Activated CD8-positive, alpha-beta memory T cell treated with anti-CD3 and anti-CD28 coated beads, Interleukin-2, amount 50 U/mL, for 1 hour (primary cell): ENCODE measurements around the gene PLCB3.
"Not testable (repeated sequence)": the region's sequence is repeated elsewhere in the genome, so short reads cannot be mapped to it uniquely, and the experiment has no call there.

ENCODE experiments used
- DNase-seq: peaks from one replicate; pipeline ENCODE4 v3.0.0-alpha.2; 2020; ENCODE audit errors: extremely low read depth

The PLCB3 gene

DNA sequence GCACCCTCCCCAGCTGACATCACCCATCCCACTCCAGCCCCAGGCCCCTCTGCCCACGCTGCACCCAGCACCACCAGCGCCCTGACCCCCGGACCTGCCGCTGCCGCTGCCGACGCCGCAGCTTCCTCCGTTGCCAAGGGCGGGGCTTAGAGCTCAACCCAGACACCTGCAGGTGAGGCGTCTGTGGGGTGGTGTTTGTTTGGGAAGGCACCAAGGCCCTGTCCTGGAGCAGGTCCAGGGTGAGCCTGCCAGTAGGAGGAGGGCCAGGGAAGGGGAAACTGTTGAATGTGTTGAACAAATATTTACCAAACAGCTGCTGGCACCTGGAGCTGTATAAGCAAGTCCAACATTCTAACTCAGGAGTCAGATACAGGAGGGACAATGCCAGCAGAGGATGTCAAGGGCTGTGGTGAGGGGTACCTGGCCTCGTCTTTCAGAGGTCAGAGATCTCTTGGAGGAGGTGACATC is 13.8 kb upstream of the PLCB3 start:
- DNase-seq = no peak

DNA sequence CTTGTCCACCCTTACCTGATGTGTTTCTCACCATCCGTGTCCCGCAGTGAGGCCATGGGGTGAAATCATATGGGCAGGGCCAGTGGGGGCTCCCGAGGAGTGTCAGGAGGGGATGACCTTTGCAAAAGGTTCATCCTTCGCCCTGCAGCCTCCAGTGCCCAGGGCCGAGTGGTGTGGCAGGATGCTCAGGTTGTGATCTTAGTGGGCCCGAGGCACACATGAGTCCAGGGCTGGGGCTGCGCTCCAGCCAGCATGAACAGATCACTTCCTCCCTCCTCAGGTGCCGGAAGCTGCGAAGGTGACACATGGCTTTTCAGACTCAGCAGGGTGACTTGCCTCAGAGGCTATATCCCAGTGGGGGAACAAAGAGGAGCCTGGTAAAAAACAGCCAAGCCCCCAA is 13.3 kb upstream of the PLCB3 start:
- no peak for DNase-seq

GRCh38 chr11:64238999-64239398 is 12.3 kb upstream of the PLCB3 start:
- DNase-seq = no peak

- no peak for DNase-seq
Observed at GRCh38 chr11:64239662-64240434, 11.5 kb upstream of the PLCB3 start.

DNA sequence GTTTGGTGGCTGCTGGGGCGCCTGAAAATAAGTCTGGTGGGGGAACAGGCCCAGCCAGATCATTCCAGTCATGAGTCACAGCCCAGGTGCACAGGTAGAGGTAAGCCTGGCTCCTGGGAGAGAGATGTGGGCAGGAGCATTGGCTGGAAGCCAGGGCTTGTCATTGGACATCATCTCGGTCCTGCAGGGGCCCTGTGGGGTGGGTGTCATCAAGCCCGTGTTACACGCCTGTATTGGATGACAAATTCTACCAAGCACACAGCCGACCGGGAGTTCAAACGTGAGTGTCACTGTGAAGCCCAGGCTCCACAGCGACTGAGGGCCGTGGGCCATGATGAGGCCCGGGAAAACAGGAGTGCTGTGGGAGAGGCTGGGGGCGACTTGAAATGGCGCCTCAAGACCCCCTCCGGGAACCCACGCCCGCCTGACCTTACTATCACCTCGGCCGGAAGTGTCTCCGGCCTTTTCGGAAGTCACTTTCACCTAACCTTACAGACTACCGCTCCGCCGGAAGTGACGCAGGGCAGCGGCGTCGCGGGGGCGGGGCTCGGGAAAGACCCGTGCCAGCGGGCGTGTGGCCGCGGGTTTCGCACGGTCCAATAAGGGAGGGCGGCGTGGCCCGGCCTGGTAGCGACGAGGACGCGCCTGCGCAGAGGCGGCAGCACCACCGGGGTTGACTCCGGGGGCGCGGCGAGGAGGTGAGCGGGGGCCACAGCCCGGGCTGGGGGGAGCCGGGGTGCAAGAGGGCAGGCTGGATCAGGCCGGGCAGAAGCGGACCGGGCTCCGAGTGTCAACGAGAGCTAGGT is 10.7 kb upstream of the PLCB3 start, which contains the start of gene FKBP2:
Gene FKBP2 (plus strand): TSS at position 661 of the 806 bp plus-strand sequence. CDS start 1,293 bp downstream, outside the sequence.
- DNase-seq = peak; percentile 91

GRCh38 chr11:64241241-64241490 is 10.2 kb upstream of the PLCB3 start:
- peak; percentile 97 for DNase-seq

DNA sequence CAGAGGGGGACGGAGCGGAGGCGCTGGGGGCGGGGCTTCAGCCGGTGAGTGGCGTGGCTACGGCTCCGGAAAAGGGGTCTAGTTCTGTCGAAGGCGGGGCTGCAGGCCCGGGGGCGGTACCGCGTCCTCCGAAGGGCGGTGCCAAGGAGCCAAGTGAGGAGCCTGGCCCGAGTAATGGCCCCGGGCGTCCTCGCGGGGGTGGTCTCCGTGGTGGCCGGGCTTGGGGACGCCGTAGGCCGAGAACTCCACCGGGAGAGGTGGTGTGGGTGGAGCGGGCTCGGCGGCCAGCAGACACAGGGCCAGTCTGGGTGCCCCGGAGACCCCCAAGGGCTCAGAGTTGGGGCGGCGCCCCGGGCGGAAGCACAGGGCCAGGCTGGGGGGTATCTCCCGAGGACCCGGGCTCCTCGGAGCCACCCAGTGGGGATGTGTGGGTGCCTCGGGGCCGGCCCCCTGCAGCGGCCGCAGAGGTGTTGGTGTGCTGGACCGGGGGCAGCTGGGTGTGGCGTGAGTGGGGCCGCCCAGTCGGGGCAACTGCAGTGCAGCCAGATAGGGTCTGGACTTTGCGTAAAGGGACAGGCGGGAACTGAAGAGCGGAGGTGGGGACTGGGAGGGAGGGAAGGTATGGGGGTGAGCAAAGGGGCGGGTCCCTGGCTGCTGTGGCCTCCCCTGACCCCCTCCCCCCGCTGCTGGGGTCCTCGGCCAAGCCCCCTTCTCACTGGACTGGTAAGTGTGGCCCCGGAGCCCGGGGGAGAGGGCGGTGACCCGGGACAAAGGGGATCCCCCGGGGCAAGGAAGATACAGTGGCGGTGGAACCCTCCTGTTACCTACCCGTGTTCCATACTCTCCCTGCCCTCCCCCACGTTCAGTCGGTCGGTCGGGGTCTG is 9.6 kb upstream of the PLCB3 start:
- DNase-seq = no peak

- no peak for DNase-seq
Observed at GRCh38 chr11:64243236-64243854, 8.0 kb upstream of the PLCB3 start.

DNA sequence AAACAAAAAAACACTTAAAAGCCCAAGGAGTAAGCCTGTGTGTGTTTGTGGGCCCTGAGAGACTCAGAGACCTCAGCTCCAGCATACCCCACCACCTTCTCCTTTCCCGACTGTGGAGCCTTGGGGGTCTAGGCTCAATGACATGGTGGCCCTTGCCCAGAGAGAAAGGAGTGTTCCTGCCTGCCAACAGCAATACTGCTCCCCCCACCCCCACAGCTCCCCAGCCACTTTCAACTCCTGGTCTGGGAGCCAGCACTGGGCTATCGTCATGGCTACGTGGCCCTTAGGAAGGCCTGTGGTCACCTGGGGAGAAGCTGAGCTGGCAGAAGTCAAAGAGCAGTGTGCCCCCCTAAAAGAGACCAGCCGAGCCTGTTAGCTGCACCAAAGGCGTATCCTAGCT is 7.2 kb upstream of the PLCB3 start:
- DNase-seq = no peak

DNA sequence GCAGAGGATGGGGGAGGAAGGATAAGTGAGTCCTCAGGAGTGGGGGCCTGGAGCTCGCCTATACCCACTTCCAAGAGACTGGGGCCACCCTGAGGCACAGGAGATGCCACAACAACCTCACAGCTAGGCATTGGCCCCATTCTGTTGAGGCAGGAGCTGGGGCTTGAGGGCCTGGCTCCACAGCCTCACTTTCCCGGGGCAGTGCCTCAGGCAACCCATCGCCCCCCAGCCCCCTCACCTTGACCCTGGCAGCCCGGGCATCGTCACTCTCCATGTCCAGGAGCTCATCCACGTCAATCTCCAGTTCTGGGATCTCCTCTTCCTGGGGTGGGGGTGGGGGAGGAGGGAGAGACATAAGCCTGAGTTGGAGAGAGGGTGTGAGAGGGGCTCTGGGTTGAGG is 6.4 kb upstream of the PLCB3 start:
- DNase-seq = no peak

DNA sequence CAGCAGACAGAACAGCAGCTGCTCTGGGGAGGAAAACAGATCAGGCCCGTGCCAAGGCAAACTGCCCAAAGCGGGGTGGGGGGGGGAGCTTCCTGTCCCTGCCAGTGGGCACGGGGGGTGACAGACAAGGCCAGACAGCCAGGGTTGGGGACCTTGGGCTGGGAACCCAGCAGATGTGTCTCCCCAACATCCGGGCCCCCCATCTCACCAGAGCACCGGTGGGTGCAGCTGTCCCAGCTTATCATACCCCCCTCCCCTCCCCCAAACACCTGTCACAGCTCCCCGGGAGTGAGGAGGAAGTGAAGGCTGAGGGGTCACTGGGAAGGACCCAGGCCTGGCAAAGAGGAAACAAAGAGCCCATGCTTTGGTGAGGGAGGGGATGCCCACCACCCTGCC is 5.9 kb upstream of the PLCB3 start:
- DNase-seq = no peak

DNA sequence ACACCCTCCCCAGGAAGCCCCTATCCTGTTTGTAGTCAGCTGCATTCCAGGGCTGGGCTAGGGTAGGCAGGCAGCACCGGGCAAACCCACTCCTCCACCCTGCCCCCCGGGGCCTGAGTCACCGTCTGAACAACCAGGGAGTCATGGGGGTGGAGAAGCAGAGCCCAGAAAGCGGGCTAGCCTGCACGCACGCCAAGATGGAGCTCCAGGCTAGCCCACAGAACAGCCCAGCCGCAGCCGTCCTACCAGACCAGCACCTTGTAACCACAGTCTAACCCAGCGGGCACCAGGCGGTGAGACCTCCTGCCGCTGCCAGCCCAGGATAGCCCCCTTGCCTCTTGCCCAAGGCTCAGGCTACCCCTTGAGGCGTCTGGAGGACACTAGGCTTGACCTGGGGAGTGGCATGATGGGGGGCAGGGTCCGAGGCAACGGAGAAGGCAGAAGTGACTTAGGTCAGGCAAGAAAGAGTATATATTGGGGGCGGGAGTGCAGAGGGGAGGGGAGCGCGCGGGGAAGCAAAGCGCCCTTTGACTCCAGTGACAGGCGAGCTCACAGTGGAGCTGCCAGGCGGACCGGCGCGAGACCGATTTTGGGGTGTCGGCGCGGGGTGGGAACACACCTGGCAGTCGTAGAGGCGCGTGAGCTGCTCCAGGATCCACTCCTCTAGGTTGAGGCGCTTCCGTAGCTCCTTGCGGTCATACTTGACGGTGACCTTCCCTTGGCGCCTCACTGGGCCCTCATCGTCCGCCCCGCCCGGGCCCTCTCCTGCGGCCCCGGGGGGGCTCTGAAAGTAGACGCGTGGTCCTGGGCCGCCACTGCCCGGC is 5.3 kb upstream of the PLCB3 start:
- DNase-seq = no peak

GRCh38 chr11:64246621-64246870 is 4.8 kb upstream of the PLCB3 start:
- not testable (repeated sequence) for DNase-seq

- DNase-seq = no peak
Observed at GRCh38 chr11:64246871-64247728, 4.2 kb upstream of the PLCB3 start, which contains the start of gene PPP1R14B. Gene PPP1R14B (minus strand): TSS chr11:64246943. CDS start chr11:64246673, 270 bp downstream.

GRCh38 chr11:64247729-64248531 is 3.4 kb upstream of the PLCB3 start:
- DNase-seq = no peak

DNA sequence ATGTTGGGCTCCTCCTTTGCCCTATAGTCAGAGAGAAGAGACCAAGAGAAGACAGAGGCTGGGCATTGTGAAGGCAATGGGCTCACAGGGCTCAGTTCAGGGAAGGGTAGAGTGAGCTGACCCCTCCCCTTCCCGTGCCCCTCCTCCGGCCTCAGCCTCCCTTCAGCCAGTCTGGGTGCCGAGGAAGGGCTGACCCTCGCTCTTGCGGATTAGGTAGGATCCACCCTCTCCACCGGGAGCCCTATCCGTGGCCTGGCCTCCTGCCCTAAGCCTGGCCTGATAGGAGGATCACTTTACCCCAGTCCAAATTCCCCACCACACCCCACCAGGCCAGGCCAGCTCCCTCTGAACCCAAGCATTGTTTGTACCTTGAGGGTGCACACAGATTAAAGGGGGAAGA is 2.8 kb upstream of the PLCB3 start:
- DNase-seq = no peak

GRCh38 chr11:64249038-64249437 is 2.3 kb upstream of the PLCB3 start:
- no peak for DNase-seq

DNA sequence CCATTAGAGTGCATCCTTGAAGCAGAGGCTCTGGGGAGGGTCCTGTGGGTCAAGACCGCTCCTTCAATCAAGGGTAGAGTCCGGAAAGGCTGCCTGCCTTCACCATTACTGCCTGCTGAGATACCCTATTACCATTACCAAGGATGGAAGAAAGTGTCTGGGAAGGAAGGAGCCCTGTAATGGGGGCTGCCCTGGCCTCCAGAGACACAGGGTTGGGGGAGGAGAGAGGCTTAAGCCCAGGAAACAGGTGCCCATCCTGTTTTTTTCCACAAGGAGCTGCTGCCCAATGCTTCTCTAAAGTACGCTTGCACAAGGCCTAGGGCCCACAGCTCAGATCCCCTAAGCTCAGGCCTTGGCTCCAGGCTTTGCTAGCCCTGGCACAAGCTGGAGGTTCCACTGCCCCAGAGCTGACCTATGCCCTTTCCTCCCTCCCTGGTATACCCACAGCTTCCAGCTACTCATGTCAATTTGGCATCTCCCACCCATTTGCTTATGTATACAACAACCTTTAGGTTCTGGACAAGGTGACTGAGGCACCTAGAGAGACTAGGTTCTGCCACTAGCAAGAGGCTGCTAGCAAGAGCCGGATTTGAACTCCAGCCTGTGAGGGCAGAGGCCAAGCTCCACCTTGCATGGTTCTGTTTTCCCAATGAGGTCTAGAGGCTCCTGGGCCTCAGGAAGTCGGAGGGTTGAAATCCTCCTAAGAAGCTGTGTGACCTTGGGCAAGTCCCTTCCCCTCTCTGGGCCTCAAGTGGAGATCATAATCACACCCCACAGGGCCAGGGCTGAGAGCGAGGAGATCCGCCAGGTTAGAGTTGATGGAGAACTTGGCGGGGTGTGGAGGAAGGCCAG is 1.5 kb upstream of the PLCB3 start:
- DNase-seq = no peak
